GM18867 (cell line): ENCODE results near the gene KIAA0825.
"Not testable (repeated sequence)": the region's sequence is repeated elsewhere in the genome, so short reads cannot be mapped to it uniquely, and the experiment has no call there.

Experiments
- ATAC-seq: cut with Tn5 transposase; IDR thresholded peaks from one replicate; pipeline ENCODE4 v1.9.1; 2021; ENCODE audit warnings: mild to moderate bottlenecking, moderate library complexity; ENCODE audit not compliant: unreplicated experiment

KIAA0825 gene

DNA sequence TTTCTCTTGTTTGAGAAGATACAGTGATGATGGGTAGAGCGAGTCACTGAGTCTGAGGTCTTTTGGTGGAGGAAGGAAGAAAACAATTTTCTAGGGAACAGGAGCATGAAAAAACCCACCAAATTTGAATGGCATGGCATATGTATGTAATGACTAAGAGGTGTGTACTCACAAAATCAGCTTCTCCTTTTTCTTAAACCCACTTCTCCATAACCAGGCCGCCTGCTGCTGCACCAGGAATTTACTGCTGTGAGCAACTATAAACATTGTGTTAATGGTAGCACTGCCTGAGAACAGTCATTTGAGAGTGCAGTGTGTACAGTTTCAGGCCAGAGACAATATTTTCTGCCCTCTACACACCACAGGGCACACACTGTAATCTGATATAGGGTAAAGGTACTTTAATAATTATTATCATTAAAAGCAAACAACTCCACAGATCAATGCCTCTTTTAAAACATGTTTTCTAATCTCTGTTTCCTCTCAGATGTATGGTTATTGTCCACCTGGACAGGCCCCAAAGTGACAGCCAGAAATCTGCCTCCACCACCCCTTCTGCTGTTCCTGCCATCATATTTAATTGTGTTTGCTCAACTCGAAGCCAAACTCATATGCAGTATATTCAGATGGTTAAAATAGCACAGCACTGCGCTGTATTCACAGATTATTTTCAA, 241.6 kb downstream of the KIAA0825 start:
- ATAC-seq = no peak

- no peak for ATAC-seq
Observed at GRCh38 chr5:94375801-94376200, 242.6 kb downstream of the KIAA0825 start.

DNA sequence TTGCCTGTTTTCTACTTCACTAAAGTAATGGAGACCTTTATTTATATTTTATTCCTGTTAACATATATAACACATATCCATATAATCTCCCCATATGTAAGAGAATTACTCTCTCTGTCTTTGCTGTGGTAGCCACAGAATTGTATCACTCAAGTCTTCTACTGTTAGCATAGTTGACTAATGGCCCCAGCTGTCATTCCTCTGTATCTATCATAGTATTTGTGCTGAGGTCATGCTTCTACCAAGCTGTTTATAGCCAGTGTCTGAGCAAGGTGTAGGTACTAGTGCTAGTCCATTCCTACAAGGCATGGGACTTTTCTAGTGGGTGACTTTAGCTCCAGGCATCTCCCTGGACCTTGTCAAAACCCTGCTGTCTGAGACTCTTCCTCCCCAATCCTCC, 244.1 kb downstream of the KIAA0825 start:
- no peak for ATAC-seq

DNA sequence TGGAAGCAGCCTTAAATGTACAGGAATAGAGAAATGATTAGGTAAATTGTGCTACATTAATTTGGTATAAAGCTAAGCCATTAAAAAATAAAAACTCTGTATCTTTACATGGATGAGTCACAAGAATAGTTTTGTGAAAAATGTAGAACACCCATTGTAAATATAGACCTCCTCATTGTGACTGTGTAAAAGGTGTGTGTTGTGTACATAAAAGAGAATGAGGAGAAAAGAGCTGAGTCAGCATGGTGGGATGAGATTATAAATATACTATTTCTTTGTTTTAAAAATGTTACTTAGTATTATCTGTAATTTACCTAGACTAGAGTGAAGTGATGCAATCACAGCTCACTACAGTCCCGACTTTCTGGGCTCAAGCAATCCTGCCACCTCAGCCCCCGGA, 250.5 kb downstream of the KIAA0825 start:
- ATAC-seq = no peak

DNA sequence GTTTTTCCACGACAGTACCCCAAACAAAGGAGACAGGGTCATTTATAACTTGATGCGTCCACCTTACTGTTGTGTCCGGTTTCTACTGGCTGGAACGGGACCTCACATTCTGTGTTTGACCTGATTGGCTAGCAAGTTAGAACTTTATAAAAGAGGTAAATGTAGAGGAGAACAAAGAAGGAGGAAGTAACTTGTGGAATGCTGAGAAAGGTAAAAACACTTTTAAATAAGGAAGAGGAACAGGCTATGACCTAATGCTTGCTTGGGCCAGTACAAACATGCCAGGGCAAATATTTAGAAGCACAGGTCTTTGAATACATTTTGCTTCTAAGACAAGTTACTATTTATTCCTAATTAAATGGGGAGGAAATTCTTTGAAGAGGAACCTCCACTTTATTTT, 251.6 kb downstream of the KIAA0825 start:
- ATAC-seq = no peak

DNA sequence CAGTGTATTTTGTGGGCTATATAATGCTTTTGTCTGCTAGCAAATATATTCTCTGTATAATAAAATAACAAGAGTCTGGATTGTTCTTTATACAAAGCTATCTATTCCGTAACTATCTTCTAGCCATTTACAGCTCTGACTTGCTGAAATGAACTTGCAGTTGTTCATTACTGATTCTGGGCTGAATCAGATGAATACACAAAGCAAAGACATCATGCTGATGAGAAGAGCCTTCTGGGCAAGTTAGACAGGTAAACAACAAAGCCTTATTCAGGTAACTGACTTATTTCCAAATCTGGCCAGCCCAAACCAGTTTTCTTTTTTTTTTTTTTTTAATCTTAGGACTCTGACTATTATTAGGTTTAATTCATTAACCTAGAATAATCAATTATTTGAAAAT, 255.5 kb downstream of the KIAA0825 start:
- no peak for ATAC-seq

DNA sequence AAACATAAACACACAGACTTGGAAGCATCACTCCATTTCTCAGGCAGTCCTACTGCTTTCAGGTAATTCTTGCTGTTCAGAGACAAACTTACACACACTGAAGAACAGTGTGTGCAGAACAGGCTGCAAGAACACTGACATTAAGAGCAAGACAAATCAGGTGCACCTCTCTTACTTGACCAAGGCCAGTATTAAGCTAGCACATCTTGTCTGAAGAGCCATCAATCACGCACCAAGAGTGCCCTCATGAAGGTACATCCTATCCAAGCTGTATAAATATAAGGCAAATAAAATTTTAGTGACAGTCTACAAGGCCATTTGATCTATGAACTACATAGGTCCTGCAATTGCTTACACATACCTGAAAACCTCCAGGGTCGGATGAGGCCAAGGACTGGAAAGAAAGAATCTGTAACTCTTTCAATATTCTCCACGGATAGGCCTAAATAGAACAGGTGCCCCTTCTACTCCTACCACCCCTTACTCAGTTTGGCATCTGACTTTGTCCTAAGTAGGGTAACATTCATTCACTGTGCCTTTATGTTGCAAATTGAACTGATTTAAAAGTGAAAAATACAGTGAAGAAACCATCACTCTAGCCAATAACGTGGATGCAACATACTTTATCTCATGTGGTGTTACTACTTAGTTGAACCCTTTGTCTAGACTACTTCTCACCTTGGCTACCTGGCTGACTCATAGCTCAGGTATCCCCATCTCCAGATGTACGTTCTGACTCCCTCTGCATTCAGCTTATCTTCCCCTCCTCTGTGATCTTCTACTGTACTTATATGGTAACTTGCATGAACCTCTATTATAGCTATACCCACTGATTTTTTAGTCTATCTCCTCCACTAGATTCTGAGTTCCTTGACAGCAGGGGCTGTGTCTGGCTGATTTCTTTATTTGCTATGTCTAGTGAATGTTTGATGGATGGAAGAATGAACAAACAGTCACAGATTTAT, 256.3 kb downstream of the KIAA0825 start:
- no peak for ATAC-seq

GRCh38 chr5:94361161-94361560, 257.2 kb downstream of the KIAA0825 start:
- no peak for ATAC-seq

GRCh38 chr5:94360382-94361130, 257.8 kb downstream of the KIAA0825 start:
- no peak for ATAC-seq

GRCh38 chr5:94359880-94360279, 258.5 kb downstream of the KIAA0825 start:
- no peak for ATAC-seq

- ATAC-seq = no peak
Observed at GRCh38 chr5:94355811-94356210, 262.6 kb downstream of the KIAA0825 start.

- not testable (repeated sequence) for ATAC-seq
Observed at GRCh38 chr5:94354837-94355485, 263.4 kb downstream of the KIAA0825 start.

- ATAC-seq = no peak
Observed at GRCh38 chr5:94353605-94354004, 264.8 kb downstream of the KIAA0825 start.

GRCh38 chr5:94347130-94347529, 271.3 kb downstream of the KIAA0825 start:
- ATAC-seq = no peak

- no peak for ATAC-seq
Observed at GRCh38 chr5:94345257-94345656, 273.1 kb downstream of the KIAA0825 start.

GRCh38 chr5:94337617-94338016, 280.8 kb downstream of the KIAA0825 start:
- no peak for ATAC-seq

GRCh38 chr5:94335936-94336335, 282.5 kb downstream of the KIAA0825 start:
- ATAC-seq = no peak

DNA sequence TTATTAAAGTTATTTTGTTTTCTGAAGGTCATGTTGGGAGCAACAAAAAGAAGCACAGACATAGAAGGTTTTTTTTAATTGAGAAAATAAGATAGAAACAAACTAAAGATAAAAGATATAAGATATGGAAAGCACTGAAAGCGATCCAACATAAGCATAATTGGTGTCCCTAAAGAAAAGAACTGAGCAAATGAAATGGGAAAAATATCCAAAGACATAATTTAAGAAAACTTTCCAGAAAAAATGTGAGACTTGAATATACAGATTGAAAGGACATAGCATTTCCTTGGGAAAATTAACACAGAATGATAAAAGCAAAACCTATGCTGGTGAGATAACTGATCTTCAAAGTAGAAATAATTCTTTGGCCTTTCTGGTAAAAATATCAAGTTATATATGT, 289.3 kb downstream of the KIAA0825 start:
- no peak for ATAC-seq

DNA sequence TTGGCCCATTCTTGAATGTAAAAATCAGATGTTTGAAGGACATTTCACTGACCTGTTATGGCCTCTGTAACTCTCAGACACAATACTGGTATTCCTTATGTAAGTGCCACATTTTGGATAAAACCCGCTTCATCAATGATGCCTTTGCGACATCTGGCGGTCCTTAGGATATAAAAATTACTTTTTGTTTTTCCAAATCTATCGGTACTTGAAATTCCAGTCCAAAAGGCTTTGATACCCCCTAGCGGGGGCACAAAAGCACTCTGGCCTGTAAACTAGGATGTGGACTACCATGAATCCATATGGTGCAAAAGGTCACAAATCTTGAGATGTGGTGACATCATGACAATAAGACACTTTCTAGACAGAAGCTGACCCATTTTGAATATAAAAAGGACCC, 291.8 kb downstream of the KIAA0825 start:
- no peak for ATAC-seq

- ATAC-seq = no peak
Observed at GRCh38 chr5:94316916-94317838, 301.2 kb downstream of the KIAA0825 start.
